HFFc6 (cell line): ENCODE measurements around the gene TTC23. TPM values are rescaled to one million over a fixed set of nuclear protein-coding genes. Genes with fewer than 3 reads are reported as not detected.

Experiments used
- DNase-seq: peaks from one replicate; pipeline ENCODE4 v3.0.0-alpha.2; 2018
- H3K27ac Mint-ChIP-seq: 2 replicates; pipeline ENCODE4 v1.8.0; 2020; ENCODE audit warnings: mild to moderate bottlenecking, mixed read lengths
- H3K27me3 Mint-ChIP-seq: 2 replicates; pipeline ENCODE4 v1.8.0; 2021; ENCODE audit warnings: mild to moderate bottlenecking, moderate library complexity, mixed read lengths; ENCODE audit not compliant: insufficient read depth
- H3K36me3 Mint-ChIP-seq: 2 replicates; pipeline ENCODE4 v1.8.0; 2021; ENCODE audit warnings: low read depth, mixed read lengths
- H3K4me1 Mint-ChIP-seq: 2 replicates; pipeline ENCODE4 v1.8.0; 2020; ENCODE audit warnings: low read depth, mixed read lengths
- H3K4me3 Mint-ChIP-seq: 2 replicates; pipeline ENCODE4 v1.8.0; 2020; ENCODE audit warnings: mild to moderate bottlenecking, moderate library complexity, mixed read lengths
- H3K9me3 Mint-ChIP-seq: 2 replicates; pipeline ENCODE4 v1.8.0; 2020; ENCODE audit warnings: mild to moderate bottlenecking, mixed read lengths
- total RNA-seq, 6 experiments: library from RNA; stranded (reverse); fragmentation: NEBNext Ultra II Directional; extraction: Animal tissue kit (Norgen Biotek cat#: 25700); gene quantifications; 2 replicates in 1 of 6; 3 replicates in 5 of 6; pipeline ENCODE4 v1.2.3, GENCODE V29; 2021
- TF ChIP-seq, protein P1 (sequence below): fragments of 200-600 bp; sonication (generic); IDR thresholded peaks from 2 replicates; pipeline ENCODE4 v1.5.0; 2021; ENCODE audit warnings: antibody characterized with exemption, mild to moderate bottlenecking

The TTC23 gene
- total RNA-seq, 6 experiments from 2014 or later: 11.9 to 17.4 (median 15.0) TPM

DNA sequence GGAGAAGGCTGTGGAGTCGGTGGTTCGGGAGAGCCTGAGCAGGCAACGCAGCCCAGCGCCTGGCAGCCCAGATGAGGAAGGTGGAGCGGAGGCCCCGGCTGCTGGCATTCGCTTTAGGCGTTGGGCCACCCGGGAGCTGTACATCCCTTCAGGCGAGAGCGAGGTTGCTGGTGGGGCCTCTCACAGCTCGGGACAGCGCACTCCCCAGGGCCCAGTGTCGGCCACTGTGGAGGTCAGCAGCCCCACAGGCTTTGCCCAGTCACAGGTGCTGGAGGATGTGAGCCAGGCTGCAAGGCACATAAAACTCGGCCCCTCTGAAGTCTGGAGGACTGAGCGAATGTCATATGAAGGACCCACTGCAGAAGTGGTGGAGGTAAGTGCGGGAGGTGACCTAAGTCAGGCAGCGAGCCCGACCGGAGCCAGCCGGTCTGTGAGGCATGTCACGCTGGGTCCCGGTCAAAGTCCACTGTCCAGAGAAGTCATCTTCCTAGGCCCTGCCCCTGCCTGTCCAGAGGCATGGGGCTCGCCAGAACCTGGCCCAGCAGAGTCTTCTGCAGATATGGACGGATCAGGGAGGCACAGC, 117.8 kb downstream of the TTC23 start:
- peaks cover 24% of the 10 kb centered on the region for H3K36me3 Mint-ChIP-seq
- H3K27me3 Mint-ChIP-seq: no peaks in the 10 kb centered on the region; the same call in 1 of the 2 replicates
- DNase-seq: no peak
- no peak overlapping the region for H3K4me3 Mint-ChIP-seq
- peaks cover 16% of the 10 kb centered on the region for H3K4me1 Mint-ChIP-seq
- TF ChIP-seq, protein P1, sequence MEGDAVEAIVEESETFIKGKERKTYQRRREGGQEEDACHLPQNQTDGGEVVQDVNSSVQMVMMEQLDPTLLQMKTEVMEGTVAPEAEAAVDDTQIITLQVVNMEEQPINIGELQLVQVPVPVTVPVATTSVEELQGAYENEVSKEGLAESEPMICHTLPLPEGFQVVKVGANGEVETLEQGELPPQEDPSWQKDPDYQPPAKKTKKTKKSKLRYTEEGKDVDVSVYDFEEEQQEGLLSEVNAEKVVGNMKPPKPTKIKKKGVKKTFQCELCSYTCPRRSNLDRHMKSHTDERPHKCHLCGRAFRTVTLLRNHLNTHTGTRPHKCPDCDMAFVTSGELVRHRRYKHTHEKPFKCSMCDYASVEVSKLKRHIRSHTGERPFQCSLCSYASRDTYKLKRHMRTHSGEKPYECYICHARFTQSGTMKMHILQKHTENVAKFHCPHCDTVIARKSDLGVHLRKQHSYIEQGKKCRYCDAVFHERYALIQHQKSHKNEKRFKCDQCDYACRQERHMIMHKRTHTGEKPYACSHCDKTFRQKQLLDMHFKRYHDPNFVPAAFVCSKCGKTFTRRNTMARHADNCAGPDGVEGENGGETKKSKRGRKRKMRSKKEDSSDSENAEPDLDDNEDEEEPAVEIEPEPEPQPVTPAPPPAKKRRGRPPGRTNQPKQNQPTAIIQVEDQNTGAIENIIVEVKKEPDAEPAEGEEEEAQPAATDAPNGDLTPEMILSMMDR: no peak
- H3K9me3 Mint-ChIP-seq: no peaks in the 10 kb centered on the region
- no peak overlapping the region for H3K27ac Mint-ChIP-seq

DNA sequence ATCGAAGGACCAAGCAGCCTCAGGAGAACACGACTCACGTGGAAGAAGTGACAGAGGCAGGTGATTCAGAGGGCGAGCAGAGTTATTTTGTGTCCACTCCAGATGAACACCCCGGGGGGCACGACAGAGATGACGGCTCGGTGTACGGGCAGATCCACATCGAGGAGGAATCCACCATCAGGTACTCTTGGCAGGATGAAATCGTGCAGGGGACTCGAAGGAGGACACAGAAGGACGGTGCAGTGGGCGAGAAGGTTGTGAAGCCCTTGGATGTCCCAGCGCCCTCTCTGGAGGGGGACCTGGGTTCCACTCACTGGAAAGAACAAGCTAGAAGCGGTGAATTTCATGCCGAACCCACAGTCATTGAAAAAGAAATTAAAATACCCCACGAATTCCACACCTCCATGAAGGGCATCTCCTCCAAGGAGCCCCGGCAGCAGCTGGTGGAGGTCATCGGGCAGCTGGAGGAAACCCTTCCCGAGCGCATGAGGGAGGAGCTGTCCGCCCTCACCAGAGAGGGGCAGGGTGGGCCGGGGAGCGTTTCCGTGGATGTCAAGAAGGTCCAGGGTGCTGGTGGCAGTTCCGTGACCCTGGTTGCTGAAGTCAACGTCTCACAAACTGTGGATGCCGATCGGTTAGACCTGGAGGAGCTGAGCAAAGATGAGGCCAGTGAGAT, 118.5 kb downstream of the TTC23 start:
- peaks cover 26% of the 10 kb centered on the region for H3K36me3 Mint-ChIP-seq
- peaks cover 16% of the 10 kb centered on the region for H3K4me1 Mint-ChIP-seq
- H3K4me3 Mint-ChIP-seq: no peak overlapping the region
- no peak overlapping the region for H3K27ac Mint-ChIP-seq
- no peaks in the 10 kb centered on the region; the same call in 1 of the 2 replicates for H3K27me3 Mint-ChIP-seq
- no peak for DNase-seq
- H3K9me3 Mint-ChIP-seq: no peaks in the 10 kb centered on the region
- TF ChIP-seq, protein P1: no peak

DNA sequence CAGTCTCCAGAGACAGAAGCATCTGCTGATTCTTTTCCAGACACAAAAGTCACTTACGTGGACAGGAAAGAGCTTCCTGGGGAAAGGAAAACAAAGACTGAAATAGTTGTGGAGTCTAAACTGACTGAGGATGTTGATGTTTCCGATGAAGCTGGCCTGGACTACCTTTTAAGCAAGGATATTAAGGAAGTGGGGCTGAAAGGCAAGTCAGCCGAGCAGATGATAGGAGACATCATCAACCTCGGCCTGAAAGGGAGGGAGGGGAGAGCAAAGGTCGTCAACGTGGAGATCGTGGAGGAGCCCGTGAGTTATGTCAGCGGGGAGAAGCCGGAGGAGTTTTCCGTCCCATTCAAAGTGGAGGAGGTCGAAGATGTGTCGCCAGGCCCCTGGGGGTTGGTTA, 119.1 kb downstream of the TTC23 start:
- no peak for DNase-seq
- H3K36me3 Mint-ChIP-seq: peaks cover 26% of the 10 kb centered on the region
- peaks cover 10% of the 10 kb centered on the region for H3K4me1 Mint-ChIP-seq
- no peak overlapping the region for H3K27ac Mint-ChIP-seq
- TF ChIP-seq, protein P1: no peak
- no peaks in the 10 kb centered on the region for H3K9me3 Mint-ChIP-seq
- H3K4me3 Mint-ChIP-seq: no peak overlapping the region
- no peaks in the 10 kb centered on the region; the same call in 1 of the 2 replicates for H3K27me3 Mint-ChIP-seq

DNA sequence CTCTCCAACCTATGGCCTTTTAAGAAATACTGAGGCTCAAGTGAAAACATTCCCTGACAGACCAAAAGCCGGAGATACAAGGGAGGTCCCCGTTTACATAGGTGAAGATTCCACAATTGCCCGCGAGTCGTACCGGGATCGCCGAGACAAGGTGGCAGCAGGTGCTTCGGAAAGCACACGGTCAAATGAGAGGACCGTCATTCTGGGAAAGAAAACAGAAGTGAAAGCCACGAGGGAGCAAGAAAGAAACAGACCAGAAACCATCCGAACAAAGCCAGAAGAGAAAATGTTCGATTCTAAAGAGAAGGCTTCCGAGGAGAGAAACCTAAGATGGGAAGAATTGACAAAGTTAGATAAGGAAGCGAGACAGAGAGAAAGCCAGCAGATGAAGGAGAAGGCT, 119.7 kb downstream of the TTC23 start:
- H3K9me3 Mint-ChIP-seq: no peaks in the 10 kb centered on the region
- no peaks in the 10 kb centered on the region; the same call in 1 of the 2 replicates for H3K27me3 Mint-ChIP-seq
- no peak overlapping the region for H3K4me3 Mint-ChIP-seq
- no peak overlapping the region for H3K27ac Mint-ChIP-seq
- peaks cover 7% of the 10 kb centered on the region for H3K4me1 Mint-ChIP-seq
- H3K36me3 Mint-ChIP-seq: peaks cover 26% of the 10 kb centered on the region
- DNase-seq: no peak
- TF ChIP-seq, protein P1: no peak

DNA sequence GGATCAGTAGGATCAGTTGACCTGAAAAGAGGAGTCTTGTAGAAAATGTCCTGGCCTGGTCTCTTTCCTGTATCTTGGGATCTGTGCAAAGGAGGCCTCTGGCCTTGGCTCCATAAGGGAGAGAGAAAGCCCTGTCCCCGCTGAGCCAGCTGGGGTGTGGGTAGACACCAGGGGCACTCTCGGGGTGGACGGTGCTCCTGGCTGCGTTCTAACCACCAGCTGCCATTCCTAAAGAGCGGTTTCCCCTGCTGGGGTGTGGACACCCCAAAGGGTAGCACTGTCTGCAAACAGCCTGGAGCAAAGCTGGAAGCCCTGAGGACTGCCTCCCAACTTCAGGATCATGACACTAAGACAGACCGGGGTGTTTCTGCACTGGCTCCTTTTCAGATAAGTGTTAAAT, 121.0 kb downstream of the TTC23 start:
- no peaks in the 10 kb centered on the region for H3K9me3 Mint-ChIP-seq
- H3K36me3 Mint-ChIP-seq: peaks cover 26% of the 10 kb centered on the region
- H3K27ac Mint-ChIP-seq: no peak overlapping the region
- TF ChIP-seq, protein P1: no peak
- DNase-seq: no peak
- H3K27me3 Mint-ChIP-seq: peaks cover under 1% of the 10 kb centered on the region
- H3K4me3 Mint-ChIP-seq: no peak overlapping the region
- peaks cover 16% of the 10 kb centered on the region for H3K4me1 Mint-ChIP-seq
